HG03521 (cell line): Measurements from ENCODE around the gene CMTM6.

Experiments used
- ATAC-seq: cut with Tn5 transposase; IDR thresholded peaks from one replicate; pipeline ENCODE4 v1.9.1; 2021; ENCODE audit warnings: mild to moderate bottlenecking, moderate library complexity; ENCODE audit not compliant: unreplicated experiment

Gene CMTM6

GRCh38 chr3:32448686-32449474 is 53.8 kb downstream of the CMTM6 start:
- ATAC-seq = no peak

DNA sequence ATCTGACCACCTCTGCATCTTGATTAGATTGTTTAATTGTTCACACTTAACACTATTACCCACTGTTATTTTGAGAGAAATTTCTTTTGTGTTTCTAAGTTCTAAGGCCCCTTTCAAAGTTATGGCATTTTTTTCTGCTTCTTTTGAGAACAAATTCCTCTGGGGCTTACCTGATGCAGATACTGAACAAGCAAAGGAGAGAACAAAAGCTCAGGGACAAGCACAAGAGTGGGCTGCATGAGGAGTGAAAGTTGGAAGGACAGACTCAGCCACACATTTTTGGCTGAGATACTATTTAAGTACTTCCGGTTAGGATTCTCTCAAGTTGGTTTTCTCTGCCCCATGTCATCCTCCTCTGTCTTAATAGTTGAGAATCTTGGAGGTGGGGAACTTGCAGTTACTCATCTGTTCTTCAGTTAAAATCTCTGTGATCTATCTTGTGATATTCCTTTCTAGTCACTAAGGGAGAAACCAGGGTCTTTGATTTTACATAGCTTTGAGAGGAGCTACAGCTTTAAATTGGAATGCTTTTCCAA is 54.7 kb downstream of the CMTM6 start:
- no peak for ATAC-seq

GRCh38 chr3:32443478-32443877 is 59.2 kb downstream of the CMTM6 start:
- ATAC-seq = no peak

DNA sequence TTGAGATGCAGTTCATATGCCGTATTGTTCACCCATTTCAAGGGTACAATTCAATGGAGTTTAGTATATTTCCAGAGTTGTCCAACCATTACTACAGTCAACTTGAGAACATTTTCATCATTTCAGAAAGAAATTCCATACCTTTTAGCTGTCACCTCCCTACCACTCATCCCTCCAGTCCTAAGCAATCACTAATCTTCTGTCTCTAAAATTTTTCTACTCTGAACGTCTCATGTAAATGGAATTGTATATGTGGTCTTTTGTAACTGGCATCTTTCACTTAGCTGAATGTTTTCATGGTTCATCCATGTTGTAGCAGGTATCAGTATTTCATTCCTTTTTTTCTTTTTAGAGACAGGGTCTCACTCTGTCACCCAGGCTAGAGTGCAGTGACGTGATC is 59.9 kb downstream of the CMTM6 start:
- no peak for ATAC-seq

DNA sequence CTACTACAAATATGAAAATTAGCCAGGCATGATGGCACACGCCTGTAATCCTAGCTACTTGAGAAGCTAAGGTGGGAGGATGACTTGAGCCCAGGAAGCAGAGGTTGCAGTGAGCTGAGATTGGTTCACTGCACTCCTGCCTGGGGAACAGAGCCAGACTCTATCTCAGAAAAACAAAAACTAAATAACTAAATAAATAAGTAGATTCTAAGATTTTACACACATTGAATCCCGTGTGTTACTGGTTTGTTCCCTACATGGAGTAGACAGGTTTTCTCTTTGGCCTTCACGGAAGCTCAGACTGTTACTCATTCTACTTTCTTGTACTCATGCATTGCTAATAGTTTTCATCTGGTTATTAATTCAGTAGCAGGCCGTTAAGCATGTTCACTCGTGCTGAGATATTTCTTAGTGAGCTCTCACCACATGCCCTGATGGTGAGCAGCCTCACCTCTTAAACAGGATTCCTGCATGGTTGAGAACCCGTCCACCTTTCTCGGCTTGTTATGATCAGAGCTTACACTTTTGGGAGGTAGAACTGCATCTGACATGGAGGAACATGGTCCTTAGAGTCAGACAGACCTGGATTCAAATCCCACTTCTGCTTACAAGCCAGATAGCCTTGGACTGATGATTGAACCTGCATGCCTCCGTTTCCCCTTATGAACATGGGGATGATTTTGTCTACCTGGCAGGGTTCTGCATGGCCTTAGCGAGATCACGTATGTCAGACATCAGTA is 61.9 kb downstream of the CMTM6 start:
- no peak for ATAC-seq

DNA sequence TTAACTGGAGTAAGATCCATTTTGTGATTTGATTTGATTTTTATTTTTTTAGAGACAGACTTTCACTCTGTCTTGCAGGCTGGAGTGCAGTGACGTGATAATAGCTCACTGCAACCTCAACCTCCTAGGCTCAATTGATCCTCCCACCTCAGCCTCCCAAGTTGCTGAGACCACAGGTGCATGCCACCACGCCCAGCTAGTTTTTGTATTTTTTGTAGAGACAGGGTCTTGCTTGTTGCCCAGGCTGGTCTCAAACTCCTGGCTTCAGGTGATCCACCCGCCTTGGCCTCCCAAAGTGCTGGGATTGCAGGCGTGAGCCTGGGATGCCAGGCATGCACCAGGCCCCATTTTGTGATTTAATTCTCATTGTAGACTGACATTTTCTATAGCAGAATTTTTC is 63.2 kb downstream of the CMTM6 start:
- ATAC-seq = peak; percentile 24

DNA sequence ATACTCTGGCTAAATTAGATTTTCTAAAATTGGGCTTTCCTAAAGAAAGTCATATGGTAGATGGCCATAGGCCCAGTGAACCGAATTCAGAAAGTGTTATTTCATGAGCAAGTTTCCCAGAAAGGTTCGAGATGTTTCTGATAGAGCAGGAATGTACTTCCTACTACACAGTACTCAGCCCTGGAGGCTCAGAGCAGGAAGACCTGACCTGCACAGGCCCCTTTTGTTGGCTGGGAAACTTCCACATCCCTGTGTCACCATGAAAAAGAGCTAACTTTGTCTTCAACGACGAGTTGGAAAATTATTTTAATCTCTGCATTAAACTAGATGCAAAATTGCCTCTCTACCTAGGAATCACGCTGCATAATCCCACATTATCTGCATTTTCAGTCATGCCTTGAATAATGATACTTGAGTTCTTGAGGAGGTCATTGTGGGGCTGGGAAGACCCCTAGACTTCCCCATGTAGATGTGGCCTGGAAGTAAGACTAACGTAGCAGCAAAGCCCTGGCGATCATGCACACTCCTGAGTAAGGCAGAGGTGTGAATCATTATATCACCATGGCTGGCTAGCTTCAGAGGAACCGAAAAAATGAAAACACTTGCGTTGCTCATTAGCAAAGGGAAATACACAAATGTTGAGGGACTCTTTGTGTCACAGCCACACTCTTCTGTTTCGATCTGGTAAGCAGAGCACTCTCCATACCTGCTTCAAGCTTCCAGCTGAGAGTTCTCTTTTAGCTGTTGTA is 63.9 kb downstream of the CMTM6 start:
- peak; percentile 84 for ATAC-seq

DNA sequence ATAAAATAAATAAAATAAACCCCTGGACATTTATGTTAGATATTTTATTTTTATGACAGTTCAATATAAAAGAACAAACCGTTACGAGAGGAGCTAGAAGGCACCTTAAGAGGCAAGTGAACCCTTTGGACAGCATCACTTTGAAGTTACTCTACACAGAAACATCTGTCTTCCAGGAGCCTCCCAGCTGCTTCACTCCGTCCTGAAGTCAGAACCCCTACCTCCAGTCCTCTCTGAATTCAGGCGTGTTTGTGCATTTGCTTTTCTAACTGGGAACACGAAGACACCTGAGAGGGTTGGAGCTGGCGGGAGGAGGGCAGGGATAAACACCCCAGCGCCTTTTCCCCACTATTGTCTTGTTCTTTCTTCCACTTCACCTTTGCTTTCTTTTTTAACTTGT is 64.8 kb downstream of the CMTM6 start:
- no peak for ATAC-seq

GRCh38 chr3:32436816-32437189 is 65.8 kb downstream of the CMTM6 start:
- ATAC-seq = peak; percentile 31

DNA sequence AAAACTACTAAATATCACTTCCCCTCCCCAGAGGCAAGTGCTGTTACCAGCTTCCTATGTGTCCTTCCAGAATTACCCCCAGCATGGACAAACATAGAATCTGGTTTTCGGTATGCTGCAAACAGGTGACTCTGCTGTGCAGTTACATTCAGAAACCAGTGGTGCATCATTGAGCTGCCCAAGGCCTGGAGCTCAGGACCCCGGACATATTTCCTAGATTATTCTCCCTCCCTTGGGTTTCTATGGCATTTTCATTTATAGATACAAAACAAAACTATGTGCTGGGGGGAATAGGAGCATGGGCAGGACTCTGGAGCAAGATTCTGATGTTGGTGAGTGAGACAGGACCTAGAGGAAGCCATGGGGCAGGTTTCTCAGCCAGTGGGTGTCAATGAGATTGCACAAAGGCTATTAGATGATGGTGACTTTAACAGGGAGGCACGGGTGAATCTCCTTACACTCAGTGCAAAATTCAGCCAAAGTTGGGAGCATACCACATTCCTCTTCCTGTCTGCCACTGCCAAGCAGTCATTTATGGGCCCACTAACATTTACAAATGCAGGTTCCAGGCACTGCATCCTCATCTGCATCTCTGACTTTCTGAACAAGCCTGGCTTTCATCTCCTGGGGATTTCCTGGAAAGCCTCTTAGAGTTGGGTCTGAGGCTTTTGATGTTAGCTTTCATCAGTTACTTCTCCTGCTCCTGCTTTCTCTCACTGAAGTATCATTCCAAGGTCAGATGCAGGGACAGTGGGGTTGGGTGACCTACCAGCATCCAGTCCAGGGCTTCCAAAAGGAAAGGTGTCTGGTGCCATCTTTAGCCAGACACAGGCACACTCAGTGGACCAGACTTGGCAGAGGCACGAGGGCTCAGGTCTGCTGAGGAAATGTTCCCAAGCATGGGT is 66.5 kb downstream of the CMTM6 start:
- ATAC-seq = no peak

DNA sequence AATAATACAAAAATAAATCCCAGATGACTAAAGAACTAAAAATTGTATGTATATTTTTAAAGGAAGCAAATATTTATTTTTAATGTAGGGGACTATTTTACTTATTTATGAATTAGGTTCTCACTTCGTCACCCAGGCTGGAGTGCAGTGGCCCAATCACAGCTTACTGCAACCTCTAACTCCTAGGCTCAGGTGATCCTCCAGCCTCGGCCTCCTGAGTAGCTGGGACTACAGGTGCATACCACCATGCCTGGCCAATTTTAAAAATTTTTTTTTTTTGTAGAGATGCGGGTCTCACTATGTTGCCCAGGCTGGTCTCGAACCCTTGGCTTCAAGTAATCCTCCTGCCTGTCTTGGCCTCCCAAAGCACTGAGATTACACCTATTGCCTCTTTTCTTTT is 68.4 kb downstream of the CMTM6 start:
- no peak for ATAC-seq

GRCh38 chr3:32432711-32433530 is 69.7 kb downstream of the CMTM6 start:
- ATAC-seq = no peak

GRCh38 chr3:32432045-32432710 is 70.5 kb downstream of the CMTM6 start:
- no peak for ATAC-seq

- ATAC-seq = no peak
These were observed 71.2 kb downstream of the CMTM6 start for GRCh38 chr3:32431481-32431880.
